Skeletal muscle satellite cell (primary cell): Measurements from ENCODE around the gene RABGGTA.

ENCODE experiments used
- H3K27me3 ChIP-seq: 2 replicates; pipeline ENCODE4 v1.7.0; 2013; ENCODE audit warnings: low read length; ENCODE audit not compliant: control insufficient read depth, insufficient read depth
- H3K36me3 ChIP-seq: 2 replicates; pipeline ENCODE4 v1.7.0; 2013; ENCODE audit warnings: mild to moderate bottlenecking, control low read depth, low read length; ENCODE audit not compliant: insufficient read depth
- H3K4me1 ChIP-seq: 2 replicates; pipeline ENCODE4 v1.7.0; 2013; ENCODE audit warnings: low read length; ENCODE audit not compliant: control insufficient read depth, insufficient read depth
- H3K4me2 ChIP-seq: 2 replicates; pipeline ENCODE4 v1.7.0; 2013; ENCODE audit warnings: mild to moderate bottlenecking, low read length
- H3K4me3 ChIP-seq: 2 replicates; pipeline ENCODE4 v1.7.0; 2013; ENCODE audit warnings: low read length
- H3K9ac ChIP-seq: 2 replicates; pipeline ENCODE4 v1.7.0; 2013; ENCODE audit warnings: mild to moderate bottlenecking, low read depth, low read length, moderate library complexity
- H3K9me3 ChIP-seq: replicated peaks from 2 replicates; pipeline ENCODE4 v1.7.0; 2013; ENCODE audit warnings: mild to moderate bottlenecking, control low read depth, low read length

RABGGTA gene

GRCh38 chr14:24284501-24285035 is 13.2 kb upstream of the RABGGTA start:
- no peak overlapping the region for H3K9ac ChIP-seq

GRCh38 chr14:24283796-24284460 is 12.5 kb upstream of the RABGGTA start:
- no peaks in the 10 kb centered on the region for H3K9me3 ChIP-seq
- no peaks in the 10 kb centered on the region for H3K4me1 ChIP-seq
- no peak overlapping the region for H3K4me2 ChIP-seq
- no peak overlapping the region for H3K4me3 ChIP-seq
- H3K9ac ChIP-seq: no peak overlapping the region
- no peaks in the 10 kb centered on the region for H3K36me3 ChIP-seq
- H3K27me3 ChIP-seq: no peaks in the 10 kb centered on the region

More at GRCh38 chr14:24284501-24285035, 13.2 kb upstream of the RABGGTA start:
- no peaks in the 10 kb centered on the region for H3K4me1 ChIP-seq
- H3K4me3 ChIP-seq: no peak overlapping the region
- H3K4me2 ChIP-seq: no peak overlapping the region
- no peaks in the 10 kb centered on the region for H3K36me3 ChIP-seq
- H3K9me3 ChIP-seq: no peaks in the 10 kb centered on the region
- H3K27me3 ChIP-seq: no peaks in the 10 kb centered on the region

- Histone ChIP-seq H3K4me2 (no peak overlapping the region), H3K36me3 (no peaks in the 10 kb centered on the region), H3K9ac (no peak overlapping the region), H3K27me3 (no peaks in the 10 kb centered on the region), H3K9me3 (no peaks in the 10 kb centered on the region), H3K4me3 (no peak overlapping the region), H3K4me1 (no peaks in the 10 kb centered on the region)
These were observed 11.3 kb upstream of the RABGGTA start for GRCh38 chr14:24282736-24283135.

- no peak overlapping the region for H3K4me2 ChIP-seq
- no peak overlapping the region for H3K9ac ChIP-seq
- no peaks in the 10 kb centered on the region for H3K27me3 ChIP-seq
- no peaks in the 10 kb centered on the region for H3K9me3 ChIP-seq
- H3K4me3 ChIP-seq: no peak overlapping the region
- no peaks in the 10 kb centered on the region for H3K4me1 ChIP-seq
- no peaks in the 10 kb centered on the region for H3K36me3 ChIP-seq
These were observed 10.2 kb upstream of the RABGGTA start for GRCh38 chr14:24281636-24282035.

GRCh38 chr14:24280797-24281460 is 9.5 kb upstream of the RABGGTA start:
- Histone ChIP-seq H3K27me3 (no peaks in the 10 kb centered on the region), H3K4me2 (no peak overlapping the region), H3K36me3 (no peaks in the 10 kb centered on the region), H3K9me3 (no peaks in the 10 kb centered on the region), H3K9ac (no peak overlapping the region), H3K4me1 (no peaks in the 10 kb centered on the region), H3K4me3 (no peak overlapping the region)

GRCh38 chr14:24279301-24280186 is 8.1 kb upstream of the RABGGTA start:
- Histone ChIP-seq H3K4me1 (no peaks in the 10 kb centered on the region), H3K9me3 (no peaks in the 10 kb centered on the region), H3K36me3 (no peaks in the 10 kb centered on the region), H3K9ac (no peak overlapping the region), H3K4me2 (peak overlapping the region; percentile 0), H3K27me3 (no peaks in the 10 kb centered on the region), H3K4me3 (no peak overlapping the region)

DNA sequence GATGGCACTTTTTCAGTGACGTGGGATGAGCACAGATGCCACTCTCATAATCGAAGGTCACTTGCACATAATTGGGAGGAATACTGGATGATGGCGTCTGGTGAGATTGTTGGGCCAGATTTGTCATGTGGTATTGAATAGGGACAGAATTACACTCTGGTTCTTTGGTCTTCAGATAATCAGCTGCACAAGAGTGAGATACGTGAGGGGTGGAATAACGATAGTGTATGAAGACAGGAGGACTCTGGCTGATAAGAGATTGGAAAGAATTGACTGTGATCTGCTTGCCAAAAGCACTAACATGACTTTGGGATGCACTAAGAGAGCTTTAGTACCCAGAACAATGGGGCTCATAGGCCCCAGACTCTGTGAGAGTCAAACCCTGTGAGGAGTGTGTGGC is 7.0 kb upstream of the RABGGTA start:
- Histone ChIP-seq H3K27me3 (no peaks in the 10 kb centered on the region), H3K9me3 (no peaks in the 10 kb centered on the region), H3K9ac (no peak overlapping the region), H3K4me2 (no peak overlapping the region), H3K36me3 (no peaks in the 10 kb centered on the region), H3K4me3 (no peak overlapping the region), H3K4me1 (no peaks in the 10 kb centered on the region)

GRCh38 chr14:24277606-24278321 is 6.4 kb upstream of the RABGGTA start:
- H3K9ac ChIP-seq: no peak overlapping the region
- H3K36me3 ChIP-seq: no peaks in the 10 kb centered on the region
- H3K27me3 ChIP-seq: no peaks in the 10 kb centered on the region
- H3K4me1 ChIP-seq: no peaks in the 10 kb centered on the region
- H3K4me3 ChIP-seq: no peak overlapping the region
- H3K9me3 ChIP-seq: no peaks in the 10 kb centered on the region
- no peak overlapping the region for H3K4me2 ChIP-seq

DNA sequence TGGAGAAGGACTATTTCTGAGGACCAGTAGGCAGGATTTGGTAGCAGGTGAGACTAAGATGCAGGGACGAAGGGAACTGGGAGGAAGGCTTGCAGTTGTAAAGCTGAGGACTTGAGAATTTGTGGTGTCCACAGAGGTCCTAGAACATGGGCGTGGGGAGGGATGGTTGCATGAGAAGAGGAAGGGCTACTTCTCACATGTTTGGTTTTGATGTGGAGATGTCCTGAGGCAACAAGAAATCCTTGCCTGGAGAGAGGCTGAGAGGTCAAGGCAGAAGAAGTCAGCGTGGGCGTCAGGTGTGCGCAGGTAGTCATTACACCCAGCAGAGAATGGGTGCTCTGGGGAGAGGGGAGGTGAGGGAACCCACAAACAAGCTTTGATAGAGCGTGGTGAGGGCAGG is 5.7 kb upstream of the RABGGTA start:
- H3K4me1 ChIP-seq: no peaks in the 10 kb centered on the region
- no peaks in the 10 kb centered on the region for H3K9me3 ChIP-seq
- no peak overlapping the region for H3K4me3 ChIP-seq
- H3K36me3 ChIP-seq: no peaks in the 10 kb centered on the region
- no peaks in the 10 kb centered on the region for H3K27me3 ChIP-seq
- no peak overlapping the region for H3K4me2 ChIP-seq
- H3K9ac ChIP-seq: no peak overlapping the region

DNA sequence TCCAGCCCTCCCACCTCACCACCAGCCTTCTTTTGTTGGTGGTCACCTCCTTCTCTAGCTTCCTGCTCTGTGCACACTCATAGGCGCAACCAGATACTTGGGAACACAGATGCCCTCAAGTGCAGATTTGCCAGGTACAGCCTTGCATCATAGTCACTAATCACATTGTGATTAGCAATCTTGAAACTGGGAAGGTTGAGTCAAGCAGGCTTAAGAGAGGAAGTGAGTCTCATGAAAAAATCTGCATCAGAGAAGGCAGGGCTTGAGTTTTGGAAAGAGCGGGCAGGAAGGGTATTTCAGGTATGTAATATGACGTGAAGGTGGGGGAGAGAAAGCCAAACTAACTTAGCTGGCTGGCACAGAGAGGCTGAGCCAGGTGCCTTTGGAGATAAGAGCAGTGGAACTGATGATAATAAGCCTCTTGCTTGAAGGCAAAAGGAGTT is 2.7 kb upstream of the RABGGTA start:
- H3K4me3 ChIP-seq: no peak overlapping the region
- no peaks in the 10 kb centered on the region for H3K27me3 ChIP-seq
- H3K36me3 ChIP-seq: no peaks in the 10 kb centered on the region
- H3K4me2 ChIP-seq: no peak overlapping the region
- no peaks in the 10 kb centered on the region for H3K9me3 ChIP-seq
- no peak overlapping the region for H3K9ac ChIP-seq
- peaks cover 9% of the 10 kb centered on the region for H3K4me1 ChIP-seq
